ENCODE data around the gene CYP26A1. TPM values are rescaled to one million over a fixed set of nuclear protein-coding genes. Genes with fewer than 3 reads are reported as not detected.
A peak's percentile ranks its signal among the peaks of the same experiment; 100 is the strongest.

CYP26A1 gene
- total and polyA plus RNA-seq, 2 experiments from 2014 or later: 1.2 to 1.8 TPM

DNA sequence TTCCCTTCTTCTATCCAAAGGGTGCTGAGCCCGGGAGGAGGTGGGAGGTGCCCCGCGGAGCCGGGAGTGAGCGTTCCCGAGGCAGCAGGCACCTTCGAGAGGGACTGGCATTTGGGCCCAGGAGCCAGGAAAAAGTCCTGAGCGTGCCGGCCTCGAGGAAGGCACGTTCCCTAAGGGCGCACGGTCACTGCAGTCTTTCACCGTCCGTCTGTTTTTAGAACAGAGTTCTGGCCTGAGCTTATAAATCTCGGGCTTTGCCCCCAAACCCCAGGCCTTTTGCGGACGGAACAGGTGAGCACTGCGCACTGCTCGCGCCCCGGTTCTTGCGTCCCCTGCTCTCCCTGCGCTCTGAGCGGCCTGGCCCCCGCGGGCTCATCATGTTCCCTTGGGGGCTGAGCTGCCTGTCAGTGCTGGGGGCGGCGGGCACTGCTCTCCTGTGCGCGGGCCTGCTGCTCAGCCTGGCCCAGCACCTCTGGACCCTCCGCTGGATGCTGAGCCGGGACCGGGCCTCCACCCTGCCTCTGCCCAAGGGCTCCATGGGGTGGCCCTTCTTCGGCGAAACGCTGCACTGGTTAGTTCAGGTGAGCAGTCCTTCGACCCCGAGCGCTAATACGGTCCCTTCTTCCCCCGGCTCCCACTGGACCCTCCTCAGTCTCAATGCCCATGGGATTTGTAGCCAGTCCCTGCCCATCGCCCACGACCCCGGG, 12.7 kb upstream of the CYP26A1 start (continued):
- TF ChIP-seq, protein P1, sequence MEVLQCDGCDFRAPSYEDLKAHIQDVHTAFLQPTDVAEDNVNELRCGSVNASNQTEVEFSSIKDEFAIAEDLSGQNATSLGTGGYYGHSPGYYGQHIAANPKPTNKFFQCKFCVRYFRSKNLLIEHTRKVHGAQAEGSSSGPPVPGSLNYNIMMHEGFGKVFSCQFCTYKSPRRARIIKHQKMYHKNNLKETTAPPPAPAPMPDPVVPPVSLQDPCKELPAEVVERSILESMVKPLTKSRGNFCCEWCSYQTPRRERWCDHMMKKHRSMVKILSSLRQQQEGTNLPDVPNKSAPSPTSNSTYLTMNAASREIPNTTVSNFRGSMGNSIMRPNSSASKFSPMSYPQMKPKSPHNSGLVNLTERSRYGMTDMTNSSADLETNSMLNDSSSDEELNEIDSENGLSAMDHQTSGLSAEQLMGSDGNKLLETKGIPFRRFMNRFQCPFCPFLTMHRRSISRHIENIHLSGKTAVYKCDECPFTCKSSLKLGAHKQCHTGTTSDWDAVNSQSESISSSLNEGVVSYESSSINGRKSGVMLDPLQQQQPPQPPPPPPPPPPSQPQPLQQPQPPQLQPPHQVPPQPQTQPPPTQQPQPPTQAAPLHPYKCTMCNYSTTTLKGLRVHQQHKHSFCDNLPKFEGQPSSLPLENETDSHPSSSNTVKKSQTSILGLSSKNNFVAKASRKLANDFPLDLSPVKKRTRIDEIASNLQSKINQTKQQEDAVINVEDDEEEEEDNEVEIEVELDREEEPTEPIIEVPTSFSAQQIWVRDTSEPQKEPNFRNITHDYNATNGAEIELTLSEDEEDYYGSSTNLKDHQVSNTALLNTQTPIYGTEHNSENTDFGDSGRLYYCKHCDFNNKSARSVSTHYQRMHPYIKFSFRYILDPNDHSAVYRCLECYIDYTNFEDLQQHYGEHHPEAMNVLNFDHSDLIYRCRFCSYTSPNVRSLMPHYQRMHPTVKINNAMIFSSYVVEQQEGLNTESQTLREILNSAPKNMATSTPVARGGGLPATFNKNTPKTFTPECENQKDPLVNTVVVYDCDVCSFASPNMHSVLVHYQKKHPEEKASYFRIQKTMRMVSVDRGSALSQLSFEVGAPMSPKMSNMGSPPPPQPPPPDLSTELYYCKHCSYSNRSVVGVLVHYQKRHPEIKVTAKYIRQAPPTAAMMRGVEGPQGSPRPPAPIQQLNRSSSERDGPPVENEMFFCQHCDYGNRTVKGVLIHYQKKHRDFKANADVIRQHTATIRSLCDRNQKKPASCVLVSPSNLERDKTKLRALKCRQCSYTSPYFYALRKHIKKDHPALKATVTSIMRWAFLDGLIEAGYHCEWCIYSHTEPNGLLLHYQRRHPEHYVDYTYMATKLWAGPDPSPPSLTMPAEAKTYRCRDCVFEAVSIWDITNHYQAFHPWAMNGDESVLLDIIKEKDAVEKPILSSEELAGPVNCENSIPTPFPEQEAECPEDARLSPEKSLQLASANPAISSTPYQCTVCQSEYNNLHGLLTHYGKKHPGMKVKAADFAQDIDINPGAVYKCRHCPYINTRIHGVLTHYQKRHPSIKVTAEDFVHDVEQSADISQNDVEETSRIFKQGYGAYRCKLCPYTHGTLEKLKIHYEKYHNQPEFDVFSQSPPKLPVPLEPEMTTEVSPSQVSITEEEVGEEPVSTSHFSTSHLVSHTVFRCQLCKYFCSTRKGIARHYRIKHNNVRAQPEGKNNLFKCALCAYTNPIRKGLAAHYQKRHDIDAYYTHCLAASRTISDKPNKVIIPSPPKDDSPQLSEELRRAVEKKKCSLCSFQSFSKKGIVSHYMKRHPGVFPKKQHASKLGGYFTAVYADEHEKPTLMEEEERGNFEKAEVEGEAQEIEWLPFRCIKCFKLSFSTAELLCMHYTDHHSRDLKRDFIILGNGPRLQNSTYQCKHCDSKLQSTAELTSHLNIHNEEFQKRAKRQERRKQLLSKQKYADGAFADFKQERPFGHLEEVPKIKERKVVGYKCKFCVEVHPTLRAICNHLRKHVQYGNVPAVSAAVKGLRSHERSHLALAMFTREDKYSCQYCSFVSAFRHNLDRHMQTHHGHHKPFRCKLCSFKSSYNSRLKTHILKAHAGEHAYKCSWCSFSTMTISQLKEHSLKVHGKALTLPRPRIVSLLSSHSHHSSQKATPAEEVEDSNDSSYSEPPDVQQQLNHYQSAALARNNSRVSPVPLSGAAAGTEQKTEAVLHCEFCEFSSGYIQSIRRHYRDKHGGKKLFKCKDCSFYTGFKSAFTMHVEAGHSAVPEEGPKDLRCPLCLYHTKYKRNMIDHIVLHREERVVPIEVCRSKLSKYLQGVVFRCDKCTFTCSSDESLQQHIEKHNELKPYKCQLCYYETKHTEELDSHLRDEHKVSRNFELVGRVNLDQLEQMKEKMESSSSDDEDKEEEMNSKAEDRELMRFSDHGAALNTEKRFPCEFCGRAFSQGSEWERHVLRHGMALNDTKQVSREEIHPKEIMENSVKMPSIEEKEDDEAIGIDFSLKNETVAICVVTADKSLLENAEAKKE (CRISPR knock-in tag; IDR thresholded peaks at IDR 0.05): no peak
- TF ChIP-seq ZNF331 (CRISPR knock-in tag; IDR thresholded peaks at IDR 0.05; ENCODE audit: low read depth): no peak

- TF ChIP-seq EZH2 (IDR thresholded peaks at IDR 0.05; ENCODE audit: low read depth, unreplicated experiment) (peak; percentile 70), NANOG (IDR thresholded peaks at IDR 0.05; ENCODE audit: borderline replicate concordance) (no peak)
- Histone ChIP-seq H3K9me2 (ENCODE audit: insufficient read depth) (no peaks in the 10 kb centered on the region), H3K79me2 (replicated peaks; ENCODE audit: insufficient read depth) (no peaks in the 10 kb centered on the region), H3K36me3 (ENCODE audit: insufficient read depth) (no peaks in the 10 kb centered on the region), H4K20me1 (replicated peaks; ENCODE audit: insufficient read depth) (peaks cover 12% of the 10 kb centered on the region), H3K4me2 (peak overlapping the region; percentile 89), H3K27ac (ENCODE audit: low read depth) (no peak overlapping the region), H2AFZ (no peak overlapping the region; the same call in 1 of the 2 replicates), H3K4me1 (ENCODE audit: insufficient read depth) (peaks cover 38% of the 10 kb centered on the region), H3K27me3 (ENCODE audit: insufficient read depth) (peaks cover 100% of the 10 kb centered on the region), H3K4me3 (peak overlapping the region; percentile 63), H3F3A (replicated peaks; ENCODE audit: low read depth) (peaks cover 22% of the 10 kb centered on the region)
- no peaks in the 10 kb centered on the region; the same call in 2 of the 3 replicates for H3K36me3 Mint-ChIP-seq (ENCODE audit: low read depth)
- H3K4me1 Mint-ChIP-seq: peaks cover 30% of the 10 kb centered on the region
- ATAC-seq (peak; percentile 5), DNase-seq (ENCODE audit: low spot score) (peak; percentile 52)
- peaks cover 83% of the 10 kb centered on the region for H3K27me3 Mint-ChIP-seq (ENCODE audit: insufficient read depth, low read depth, poor library complexity)
- no peak overlapping the region for H3K27ac Mint-ChIP-seq
- H3K9me3 Mint-ChIP-seq: no peaks in the 10 kb centered on the region; the same call in 2 of the 3 replicates
- H3K4me3 Mint-ChIP-seq: peak overlapping the region; percentile 67
Observed at GRCh38 chr10:93061594-93062513, 11.8 kb upstream of the CYP26A1 start.

Data from GM23338 (cell line).